Uterus (tissue), 2 donors: Measurements from ENCODE around the gene TRIM54.

Experiments used
- CTCF ChIP-seq, 4 experiments: fragments of 200-600 bp in 2 of 4; fragments of 450-650 bp in 2 of 4; sonication (generic) in 2 of 4; IDR thresholded peaks; one replicate each; pipeline ENCODE4 v1.5.1; 2016 to 2019; ENCODE audit warnings: antibody characterized with exemption in 4 of 4, mild to moderate bottlenecking in 2 of 4, moderate library complexity in 1 of 4
- POLR2A ChIP-seq, 2 donors: fragments of 450-650 bp; IDR thresholded peaks; one replicate each; pipeline ENCODE4 v1.6.1; 2016; ENCODE audit warnings: antibody characterized with exemption in 2 of 2, mild to moderate bottlenecking in 1 of 2, moderate library complexity in 1 of 2

GRCh38 chr2:27264253-27264752, 17.9 kb upstream of the TRIM54 start:
- TF ChIP-seq CTCF (IDR thresholded peaks at IDR 0.05) (no peak), POLR2A (IDR thresholded peaks at IDR 0.05) (no peak)
